Upper lobe of left lung (tissue), 6 donors: Measurements from ENCODE around the gene SLC9A5. TPM values are rescaled to one million over a fixed set of nuclear protein-coding genes. Genes with fewer than 3 reads are reported as not detected.

Experiments
- ATAC-seq, 2 donors: fragments of 200-7000 bp; cut with Tn5 transposase; one replicate each; pipeline ENCODE4 v1.9.1; 2022; ENCODE audit warnings: mild to moderate bottlenecking in 2 of 2, moderate library complexity in 2 of 2; ENCODE audit not compliant: low FRiP score in 2 of 2
- DNase-seq, 2 donors: peaks; one replicate each; pipeline ENCODE4 v3.0.0-alpha.2; 2019 to 2020
- H3K27ac ChIP-seq, 4 donors: fragments of 200-600 bp; sonication (generic); one replicate each; pipeline ENCODE4 v1.5.1; 2016 to 2019
- H3K27me3 ChIP-seq, 4 donors: fragments of 200-600 bp; sonication (generic); one replicate each; pipeline ENCODE4 v1.5.1; 2017 to 2019
- H3K36me3 ChIP-seq, 4 donors: fragments of 200-600 bp; sonication (generic); one replicate each; pipeline ENCODE4 v1.5.1; 2016 to 2019
- H3K4me1 ChIP-seq, 4 donors: fragments of 200-600 bp; sonication (generic); one replicate each; pipeline ENCODE4 v1.5.1; 2018 to 2019
- H3K4me3 ChIP-seq, 4 donors: fragments of 200-600 bp; sonication (generic); one replicate each; pipeline ENCODE4 v1.5.1; 2017 to 2019; ENCODE audit warnings: mild to moderate bottlenecking in 2 of 4, moderate library complexity in 1 of 4
- H3K9me3 ChIP-seq, 4 donors: fragments of 200-600 bp; sonication (generic); one replicate each; pipeline ENCODE4 v1.5.1; 2018 to 2019
- CTCF ChIP-seq, 6 experiments: fragments of 450-650 bp in 4 of 6; fragments of 200-600 bp in 2 of 6; sonication (generic) in 2 of 6; IDR thresholded peaks; one replicate each; pipeline ENCODE4 v1.5.1; 2016 to 2019; ENCODE audit warnings: antibody characterized with exemption in 6 of 6
- EP300 ChIP-seq, 4 donors: sonication (generic); formaldehyde crosslinking; IDR thresholded peaks; one replicate each; pipeline ENCODE4 v1.5.1; 2017; ENCODE audit warnings: antibody characterized with exemption in 4 of 4, control low read depth in 2 of 4
- POLR2A ChIP-seq, 4 donors: fragments of 450-650 bp; IDR thresholded peaks; one replicate each; pipeline ENCODE4 v1.5.1; 2016 to 2017; ENCODE audit warnings: antibody characterized with exemption in 4 of 4, mild to moderate bottlenecking in 2 of 4
- POLR2AphosphoS5 ChIP-seq, 2 donors: sonication (generic); formaldehyde crosslinking; IDR thresholded peaks; one replicate each; pipeline ENCODE4 v1.5.1; 2017; ENCODE audit warnings: antibody characterized with exemption in 2 of 2
- WGBS, 2 donors: methylation state at CpG; one replicate each; pipeline ENCODE4 v1.1.5; 2017 to 2018; 5-methylcytosine and 5-hydroxymethylcytosine counted together
- total RNA-seq, 6 donors: library from RNA; depleted of rRNA in 4 of 6; stranded (reverse); fragments of >200 nt in 4 of 6; gene quantifications; one replicate each; pipeline versions ENCODE4 v1.1.0 to v1.2.1, GENCODE V29; 2016 to 2021
- donor health status: DM: no; HTN: no; CAD: no; lungs with moderate emphysema.
- donor health status: DM: no; HTN: yes; CAD: no; lungs with severe emphysema.

Gene SLC9A5
- total RNA-seq, 6 donors from 2014 or later, result 0.76 to 28.3 (median 4.1) TPM

- Histone ChIP-seq H3K27me3 (no peaks in the 10 kb centered on the region), H3K36me3 (no peaks in the 10 kb centered on the region), H3K27ac (no peak overlapping the region), H3K9me3 (no peaks in the 10 kb centered on the region), H3K4me3 (no peak overlapping the region), H3K4me1 (no peaks in the 10 kb centered on the region)
- ATAC-seq, result no peak
- TF ChIP-seq CTCF (IDR thresholded peaks at IDR 0.05) (no peak), EP300 (IDR thresholded peaks at IDR 0.05) (no peak), POLR2A (IDR thresholded peaks at IDR 0.05) (no peak), POLR2AphosphoS5 (IDR thresholded peaks at IDR 0.05) (no peak)
- WGBS, 2 donors, result 91 to 96% methylated on average over 3 of the region's 3 CpGs
- DNase-seq, result no peak
These were observed 14.4 kb downstream of the SLC9A5 start for GRCh38 chr16:67263201-67263600.

GRCh38 chr16:67264277-67264676 lies 15.5 kb downstream of the SLC9A5 start:
- no peak for TF ChIP-seq POLR2AphosphoS5 (IDR thresholded peaks at IDR 0.05)
- TF ChIP-seq CTCF (IDR thresholded peaks at IDR 0.05), result no peak
- TF ChIP-seq POLR2A (IDR thresholded peaks at IDR 0.05), result no peak
- no peak for TF ChIP-seq EP300 (IDR thresholded peaks at IDR 0.05)
- ATAC-seq (no peak), DNase-seq (no peak)
- Histone ChIP-seq H3K27ac (no peak overlapping the region), H3K36me3 (no peaks in the 10 kb centered on the region), H3K9me3 (no peaks in the 10 kb centered on the region), H3K4me3 (no peak overlapping the region), H3K27me3 (no peaks in the 10 kb centered on the region), H3K4me1 (peaks cover 0 to 5% (median 0%) of the 10 kb centered on the region in 4 donors)
- 85 to 100% methylated on average over 1 to 9 of the region's 9 CpGs for WGBS, 2 donors

GRCh38 chr16:67264866-67265265 lies 16.1 kb downstream of the SLC9A5 start:
- TF ChIP-seq EP300 (IDR thresholded peaks at IDR 0.05) (no peak), POLR2AphosphoS5 (IDR thresholded peaks at IDR 0.05) (no peak), POLR2A (IDR thresholded peaks at IDR 0.05) (no peak), CTCF (IDR thresholded peaks at IDR 0.05) (no peak)
- ATAC-seq (no peak), DNase-seq (no peak)
- Histone ChIP-seq H3K4me1 (peaks cover 0 to 5% (median 0%) of the 10 kb centered on the region in 4 donors), H3K27me3 (no peaks in the 10 kb centered on the region), H3K4me3 (no peak overlapping the region), H3K9me3 (no peaks in the 10 kb centered on the region), H3K27ac (no peak overlapping the region), H3K36me3 (no peaks in the 10 kb centered on the region)
- WGBS, 2 donors, result 85 to 90% methylated on average over 5 of the region's 5 CpGs

- no peak for DNase-seq
- TF ChIP-seq CTCF (IDR thresholded peaks at IDR 0.05), result no peak
- no peak for TF ChIP-seq POLR2AphosphoS5 (IDR thresholded peaks at IDR 0.05)
- TF ChIP-seq EP300 (IDR thresholded peaks at IDR 0.05), result no peak
- TF ChIP-seq POLR2A (IDR thresholded peaks at IDR 0.05), result no peak
These were observed 17.1 kb downstream of the SLC9A5 start for GRCh38 chr16:67265834-67266233.

GRCh38 chr16:67268136-67268579 lies 19.4 kb downstream of the SLC9A5 start:
- peaks cover 0 to 5% (median 0%) of the 10 kb centered on the region in 4 donors for H3K4me1 ChIP-seq
- no peak overlapping the region for H3K4me3 ChIP-seq
- no peaks in the 10 kb centered on the region for H3K27me3 ChIP-seq
- TF ChIP-seq EP300 (IDR thresholded peaks at IDR 0.05), result no peak
- no peak for TF ChIP-seq CTCF (IDR thresholded peaks at IDR 0.05)
- no peak for TF ChIP-seq POLR2A (IDR thresholded peaks at IDR 0.05)
- H3K27ac ChIP-seq, result peak overlapping the region in 1 of 4 donors; percentile 16
- no peaks in the 10 kb centered on the region for H3K36me3 ChIP-seq
- ATAC-seq, result peak; percentile 85 to 92
- DNase-seq, result peak in 1 of 2 donors; percentile 89
- no peaks in the 10 kb centered on the region for H3K9me3 ChIP-seq
- WGBS, 2 donors, result 53 to 65% methylated on average over 5 of the region's 5 CpGs

More at GRCh38 chr16:67265834-67266233, 17.1 kb downstream of the SLC9A5 start:
- no peak for ATAC-seq
- no peaks in the 10 kb centered on the region for H3K36me3 ChIP-seq
- no peak overlapping the region for H3K4me3 ChIP-seq
- H3K9me3 ChIP-seq, result no peaks in the 10 kb centered on the region
- H3K27ac ChIP-seq, result no peak overlapping the region
- 70 to 72% methylated on average over 8 of the region's 8 CpGs for WGBS, 2 donors
- H3K4me1 ChIP-seq, result peaks cover 0 to 5% (median 0%) of the 10 kb centered on the region in 4 donors
- no peaks in the 10 kb centered on the region for H3K27me3 ChIP-seq
